K562 (cell line): ENCODE measurements around the gene ADD2. TPM values are rescaled to one million over a fixed set of nuclear protein-coding genes. Genes with fewer than 3 reads are reported as not detected.

Experiments
- ATAC-seq: fragments of 200-7000 bp; cut with Tn5 transposase; 3 replicates; pipeline ENCODE4 v1.9.1; 2020; ENCODE audit warnings: moderate library complexity
- BruUV-seq: library from RNA; stranded (reverse); fragments of 400-500 nt; replicated peaks from 2 replicates; lab custom pipeline; 2021; lab: Mats Ljungman, UMichigan
- CTCF ChIA-PET: fragments of 300-600 bp; formaldehyde crosslinking; extraction: SDS; loops from one replicate; lab custom pipeline; 2021; ENCODE audit warnings: low intra/inter-chr PET ratio; lab: Yijun Ruan, JAX
- POLR2A ChIA-PET: fragments of 300-600, 350-650 bp; sonication (Branson Sonifier 250); formaldehyde crosslinking; extraction: SDS; loops from one replicate; lab custom pipeline; 2021; ENCODE audit warnings: antibody characterized with exemption, inconsistent platforms; lab: Yijun Ruan, JAX
- DNase-seq, 4 experiments: peaks; one replicate each; pipeline versions ENCODE4 v3.0.0 to v3.0.0-alpha.2; 2011 to 2018; ENCODE audit warnings: low spot score in 3 of 4, mixed read lengths in 3 of 4; ENCODE audit errors: extremely low read depth in 1 of 4
- FAIRE-seq: peaks from 2 replicates; lab custom pipeline; 2011; peaks lifted over from hg19 to GRCh38; lab: Jason Lieb, UNC
- H2AFZ ChIP-seq: 2 replicates; pipeline ENCODE4 v1.6.0; 2011; ENCODE audit warnings: low read depth, low read length, control low read depth, inconsistent platforms
- H3K27ac ChIP-seq: fragments of 200-600 bp; 3 replicates; pipeline ENCODE4 v1.8.0; 2011; ENCODE audit warnings: low read depth, mild to moderate bottlenecking, control low read depth, inconsistent platforms, low read length, moderate library complexity, mixed read lengths; ENCODE audit errors: extremely low read depth
- H3K27me3 ChIP-seq, 2 experiments: fragments of 300-600 bp in 1 of 2; 2 replicates in 1 of 2; 3 replicates in 1 of 2; pipeline versions ENCODE4 v1.6.0 to v1.8.0; 2011; ENCODE audit warnings: inconsistent platforms in 2 of 2, low read length in 2 of 2, mild to moderate bottlenecking in 1 of 2, mixed read lengths in 1 of 2, moderate library complexity in 1 of 2; ENCODE audit not compliant: control insufficient read depth in 2 of 2, insufficient read depth in 2 of 2
- H3K36me3 ChIP-seq: fragments of 300-600 bp; 3 replicates; pipeline ENCODE4 v1.8.0; 2011; ENCODE audit warnings: mild to moderate bottlenecking, low read length, inconsistent platforms; ENCODE audit not compliant: control insufficient read depth, insufficient read depth
- H3K4me1 ChIP-seq, 2 experiments: fragments of 200-600 bp in 1 of 2; replicated peaks in 1 of 2; 2 replicates in 1 of 2; 3 replicates in 1 of 2; pipeline versions ENCODE4 v1.5.1 to v1.8.0; 2011; ENCODE audit warnings: inconsistent platforms in 2 of 2, low read length in 2 of 2, mild to moderate bottlenecking in 1 of 2, mixed read lengths in 1 of 2, moderate library complexity in 1 of 2; ENCODE audit not compliant: control insufficient read depth in 2 of 2, insufficient read depth in 2 of 2
- H3K4me2 ChIP-seq: 2 replicates; pipeline ENCODE4 v1.6.1; 2011; ENCODE audit warnings: low read length, control low read depth, inconsistent platforms, mixed read lengths; ENCODE audit not compliant: insufficient read depth
- H3K4me3 ChIP-seq: fragments of 200-600 bp; sonication (generic), shearing (Covaris generic); 2 replicates; pipeline ENCODE4 v1.5.1; 2016; ENCODE audit warnings: control low read depth, inconsistent platforms
- H3K79me2 ChIP-seq: fragments of 200-600 bp; 3 replicates; pipeline ENCODE4 v1.8.0; 2011; ENCODE audit warnings: low read length, inconsistent platforms; ENCODE audit not compliant: control insufficient read depth, insufficient read depth
- H3K9ac ChIP-seq, 2 experiments: 2 replicates each; pipeline versions ENCODE4 v1.6.0 to v1.6.1; 2011; ENCODE audit warnings: low read depth in 2 of 2, low read length in 2 of 2, control low read depth in 1 of 2, inconsistent platforms in 1 of 2, mild to moderate bottlenecking in 1 of 2, mixed read lengths in 1 of 2; ENCODE audit not compliant: insufficient read depth in 1 of 2
- H3K9me1 ChIP-seq: one replicate; pipeline ENCODE4 v1.6.0; 2011; ENCODE audit warnings: inconsistent platforms, mild to moderate bottlenecking, low read length, moderate library complexity; ENCODE audit not compliant: control insufficient read depth, insufficient read depth
- H3K9me3 ChIP-seq: replicated peaks from 2 replicates; pipeline ENCODE4 v1.5.1; 2011; ENCODE audit warnings: low read depth, low read length, inconsistent platforms; ENCODE audit not compliant: control insufficient read depth, insufficient read depth
- H4K20me1 ChIP-seq: replicated peaks from 2 replicates; pipeline ENCODE4 v1.6.1; 2011; ENCODE audit warnings: low read length, inconsistent platforms, mixed read lengths; ENCODE audit not compliant: control insufficient read depth, insufficient read depth
- CHD4 ChIP-seq: fragments of 200-600 bp; sonication (generic); IDR thresholded peaks from 3 replicates; pipeline ENCODE4 v1.6.1; 2012; ENCODE audit warnings: low read depth, mild to moderate bottlenecking, mixed read lengths, low read length, inconsistent platforms; ENCODE audit not compliant: insufficient read depth, insufficient replicate concordance, poor library complexity, severe bottlenecking
- COPS2 ChIP-seq: fragments of 450-650 bp; conservative IDR thresholded peaks from 2 replicates; pipeline ENCODE4 v1.6.1; 2016; ENCODE audit warnings: mild to moderate bottlenecking, moderate library complexity
- ETS2 ChIP-seq: IDR thresholded peaks from 2 replicates; pipeline ENCODE4 v1.6.1; 2016; ENCODE audit warnings: borderline replicate concordance, missing genetic modification characterization, mild to moderate bottlenecking, moderate library complexity, missing compliant biosample characterization; ENCODE audit not compliant: poor library complexity, severe bottlenecking
- PBX2 ChIP-seq, 2 experiments: IDR thresholded peaks in 1 of 2; conservative IDR thresholded peaks in 1 of 2; 2 replicates each; pipeline ENCODE4 v1.6.1; 2016; ENCODE audit warnings: low read depth in 2 of 2, mild to moderate bottlenecking in 1 of 2, missing compliant biosample characterization in 1 of 2, missing genetic modification characterization in 1 of 2, moderate library complexity in 1 of 2
- WGBS: fragments of 100-300 bp; shearing (Covaris generic); methylation state at CpG from one replicate; pipeline ENCODE4 v1.1.6; 2016; ENCODE audit warnings: low coverage, mixed read lengths; ENCODE audit not compliant: insufficient coverage; ENCODE audit errors: missing lambda C conversion rate; 5-methylcytosine and 5-hydroxymethylcytosine counted together
- in situ Hi-C: fragments of 300-500 bp; cut with MboI; formaldehyde crosslinking; loops from 4 replicates; pipeline ENCODE4 v1.15.0; 2018; ENCODE audit warnings: inconsistent platforms, mixed read lengths
- intact Hi-C: fragments of 100-400 bp; cut with micrococcal nuclease; formaldehyde crosslinking; loops from 2 replicates; pipeline ENCODE4 v1.14.2; 2022
- polyA plus RNA-seq, 8 experiments: library from polyadenylated mRNA; depleted of rRNA in 4 of 8; stranded (reverse) in 5 of 8; unstranded in 3 of 8; fragments of >200 nt; fragmentation: Nextera tagmentation in 2 of 8; fragmentation: Illumina TruSeq in 1 of 8; extraction: Ambion mirVana in 2 of 8; extraction: Trizol in 1 of 8; gene quantifications; 2 replicates each; pipeline versions ENCODE4 v1.2.1 to v1.2.3, GENCODE V29; 2011 to 2014; ENCODE audit warnings: inconsistent platforms in 1 of 8, missing spikeins in 1 of 8
- total RNA-seq, 7 experiments: library from RNA; depleted of rRNA in 6 of 7; stranded (reverse); fragments of >200 nt in 6 of 7; fragmentation: Illumina TruSeq in 2 of 7; extraction: Trizol in 2 of 7; gene quantifications; 2 replicates each; pipeline versions ENCODE4 v1.2.1 to v1.2.3, GENCODE V29; 2011 to 2021; ENCODE audit warnings: low replicate concordance in 1 of 7

Gene ADD2
- total and polyA plus RNA-seq, 9 of the 15 experiments (the other 6 are each of a cell fraction or from before 2014, with no cell fraction given) = 3.5 to 63.0 (median 36.2) TPM

- H3K4me1 ChIP-seq = peaks cover 0 to 8% of the 10 kb centered on the region in 2 experiments; a peak in 3 of 5 replicates
- no peaks in the 10 kb centered on the region for H3K36me3 ChIP-seq
- ChIA-PET POLR2A (interaction anchor here (2.0 kb wide), 1 partner anchor 12 kb away, joined by 5 read pairs; the partner anchor contains the start of gene ADD2), CTCF (no interaction called here)
- no peaks in the 10 kb centered on the region for H3K27me3 ChIP-seq
- H3K9me1 ChIP-seq = no peaks in the 10 kb centered on the region
- H3K4me2 ChIP-seq = no peak overlapping the region
- no peaks in the 10 kb centered on the region for H3K9me3 ChIP-seq
- in situ Hi-C loops (loop anchor here (5.0 to 25.0 kb wide), 3 partner anchors 93 to 468 kb away; partner anchors contain the start of gene FAM136A), intact Hi-C loops (loop anchor here (10.0 kb wide), 1 partner anchor 435 kb away; no protein-coding TSS in a partner anchor)
- no peak overlapping the region for H3K9ac ChIP-seq
- ATAC-seq (no peak), DNase-seq (no peak), FAIRE-seq (no peak)
- TF ChIP-seq COPS2 = no peak
- no peak for TF ChIP-seq ETS2
- TF ChIP-seq CHD4 = no peak
- no peak for TF ChIP-seq PBX2 (CRISPR knock-in tag; IDR thresholded peaks at IDR 0.05; ENCODE audit: low read depth)
- TF ChIP-seq PBX2 (tag; conservative IDR thresholded peaks at IDR 0.05; ENCODE audit: low read depth) = 0 out of 2 replicates have a peak, but pooled peaks have one; percentile 35
- no peak overlapping the region for H3K4me3 ChIP-seq
- no peak overlapping the region for H3K27ac ChIP-seq
- H4K20me1 ChIP-seq = no peaks in the 10 kb centered on the region
- 40% methylated on average over 8 of the region's 8 CpGs for WGBS
- no TSS peak for BruUV-seq
- no peak overlapping the region for H2AFZ ChIP-seq
- no peaks in the 10 kb centered on the region for H3K79me2 ChIP-seq
These were observed 12.0 kb upstream of the ADD2 start for GRCh38 chr2:70779911-70780545.
